IMR-90 (cell line): ENCODE results near the gene STX7. TPM values are rescaled to one million over a fixed set of nuclear protein-coding genes. Genes with fewer than 3 reads are reported as not detected.

Experiments
- ATAC-seq: fragments of 200-7000 bp; cut with Tn5 transposase; 2 replicates; pipeline ENCODE4 v1.9.1; 2020; ENCODE audit warnings: low read depth, mild to moderate bottlenecking, moderate library complexity
- BruUV-seq: library from RNA; stranded (reverse); fragments of 400-500 nt; replicated peaks from 2 replicates; lab custom pipeline; 2021; lab: Mats Ljungman, UMichigan
- CTCF ChIA-PET: fragments of 300-600 bp; formaldehyde crosslinking; extraction: SDS; loops from one replicate; lab custom pipeline; 2021; ENCODE audit warnings: antibody characterized with exemption; lab: Yijun Ruan, JAX
- POLR2A ChIA-PET: fragments of 300-600 bp; sonication (Branson Sonifier 250); formaldehyde crosslinking; loops from one replicate; lab custom pipeline; 2022; ENCODE audit warnings: antibody characterized with exemption; ENCODE audit not compliant: unreplicated experiment; lab: Charles Lee
- DNase-seq: peaks from one replicate; pipeline ENCODE4 v3.0.0; 2013
- H2AFZ ChIP-seq: replicated peaks from 2 replicates; pipeline ENCODE3; 2013; ENCODE audit warnings: low read length, mild to moderate bottlenecking; ENCODE audit not compliant: poor library complexity
- H2AK5ac ChIP-seq: 2 replicates; pipeline ENCODE4 v1.6.1; 2013; ENCODE audit warnings: low read depth, low read length, inconsistent platforms
- H2AK9ac ChIP-seq: replicated peaks from 2 replicates; pipeline ENCODE3; 2013; ENCODE audit warnings: mild to moderate bottlenecking, low read depth, low read length, moderate library complexity; ENCODE audit not compliant: poor library complexity
- H2BK120ac ChIP-seq: 2 replicates; pipeline ENCODE4 v1.6.1; 2013; ENCODE audit warnings: low read depth, low read length, inconsistent platforms
- H2BK15ac ChIP-seq: 3 replicates; pipeline ENCODE4 v1.6.1; 2013; ENCODE audit warnings: low read depth, low read length, inconsistent platforms
- H2BK20ac ChIP-seq: 2 replicates; pipeline ENCODE4 v1.6.1; 2013; ENCODE audit warnings: low read depth, mild to moderate bottlenecking, inconsistent platforms, low read length, moderate library complexity
- H2BK5ac ChIP-seq: 2 replicates; pipeline ENCODE4 v1.6.1; 2013; ENCODE audit warnings: mild to moderate bottlenecking, low read depth, low read length, inconsistent platforms; ENCODE audit not compliant: poor library complexity, severe bottlenecking
- H3K14ac ChIP-seq: replicated peaks from 2 replicates; pipeline ENCODE4 v1.6.1; 2013; ENCODE audit warnings: low read depth, low read length, inconsistent platforms
- H3K18ac ChIP-seq: 2 replicates; pipeline ENCODE4 v1.6.1; 2013; ENCODE audit warnings: low read depth, low read length, control low read depth
- H3K23ac ChIP-seq: 2 replicates; pipeline ENCODE4 v1.6.1; 2013; ENCODE audit warnings: low read depth, low read length, inconsistent platforms
- H3K27ac ChIP-seq: 2 replicates; pipeline ENCODE4 v1.5.1; 2013; ENCODE audit warnings: mild to moderate bottlenecking, control low read depth, low read length; ENCODE audit not compliant: insufficient read depth
- H3K27me3 ChIP-seq: 2 replicates; pipeline ENCODE4 v1.6.1; 2013; ENCODE audit warnings: low read length; ENCODE audit not compliant: control insufficient read depth, insufficient read depth
- H3K36me3 ChIP-seq: 2 replicates; pipeline ENCODE4 v1.6.1; 2013; ENCODE audit warnings: low read length, mixed read lengths; ENCODE audit not compliant: control insufficient read depth, insufficient read depth
- H3K4ac ChIP-seq: 2 replicates; pipeline ENCODE4 v1.6.1; 2013; ENCODE audit warnings: low read depth, low read length, inconsistent platforms
- H3K4me1 ChIP-seq: 2 replicates; pipeline ENCODE4 v1.6.1; 2013; ENCODE audit warnings: low read length, mixed read lengths; ENCODE audit not compliant: control insufficient read depth, insufficient read depth
- H3K4me2 ChIP-seq: 2 replicates; pipeline ENCODE4 v1.6.1; 2013; ENCODE audit warnings: low read depth, mild to moderate bottlenecking, control low read depth, low read length, moderate library complexity
- H3K4me3 ChIP-seq: 2 replicates; pipeline ENCODE4 v1.5.1; 2013; ENCODE audit warnings: low read depth, mild to moderate bottlenecking, control low read depth, low read length, moderate library complexity; ENCODE audit not compliant: insufficient read depth
- H3K56ac ChIP-seq: 2 replicates; pipeline ENCODE4 v1.6.1; 2013; ENCODE audit warnings: low read length, inconsistent platforms; ENCODE audit not compliant: insufficient read depth; ENCODE audit errors: extremely low read depth
- H3K79me1 ChIP-seq, 2 experiments: 2 replicates each; pipeline ENCODE4 v1.6.1; 2013; ENCODE audit warnings: low read length in 2 of 2, inconsistent platforms in 1 of 2, low read depth in 1 of 2
- H3K9ac ChIP-seq: 2 replicates; pipeline ENCODE4 v1.6.1; 2013; ENCODE audit warnings: low read depth, low read length, control low read depth
- H3K9me1 ChIP-seq: 2 replicates; pipeline ENCODE4 v1.6.1; 2013; ENCODE audit warnings: low read length, inconsistent platforms; ENCODE audit not compliant: insufficient read depth
- H3K9me3 ChIP-seq: 2 replicates; pipeline ENCODE4 v1.6.1; 2013; ENCODE audit warnings: low read length; ENCODE audit not compliant: control insufficient read depth, insufficient read depth
- H4K20me1 ChIP-seq: 2 replicates; pipeline ENCODE4 v1.6.1; 2013; ENCODE audit warnings: low read length, inconsistent platforms; ENCODE audit not compliant: insufficient read depth
- H4K5ac ChIP-seq: 2 replicates; pipeline ENCODE4 v1.6.1; 2013; ENCODE audit warnings: mild to moderate bottlenecking, low read depth, low read length, control low read depth
- H4K8ac ChIP-seq, 2 experiments: 2 replicates each; pipeline ENCODE4 v1.6.1; 2013; ENCODE audit warnings: low read depth in 2 of 2, low read length in 2 of 2, control low read depth in 1 of 2, inconsistent platforms in 1 of 2
- H4K91ac ChIP-seq: 2 replicates; pipeline ENCODE4 v1.6.1; 2013; ENCODE audit warnings: low read depth, low read length, inconsistent platforms; ENCODE audit not compliant: insufficient read depth
- BHLHE40 ChIP-seq: fragments of 150-350 bp; IDR thresholded peaks from 2 replicates; pipeline ENCODE4 v1.6.1; 2016; ENCODE audit warnings: mild to moderate bottlenecking, low read depth, low read length
- FOS ChIP-seq: fragments of 150-350 bp; IDR thresholded peaks from 2 replicates; pipeline ENCODE4 v1.6.1; 2016; ENCODE audit warnings: low read depth, low read length
- MAFK ChIP-seq: IDR thresholded peaks from 2 replicates; pipeline ENCODE4 v1.6.1; 2012; ENCODE audit warnings: low read depth, low read length, improper control_type of control experiment
- POLR2A ChIP-seq: IDR thresholded peaks from 2 replicates; pipeline ENCODE4 v1.6.1; 2012; ENCODE audit warnings: mild to moderate bottlenecking, low read depth, low read length
- RCOR1 ChIP-seq: IDR thresholded peaks from 2 replicates; pipeline ENCODE4 v1.6.1; 2012; ENCODE audit warnings: mild to moderate bottlenecking, low read length, improper control_type of control experiment; ENCODE audit not compliant: insufficient replicate concordance
- RFX5 ChIP-seq: IDR thresholded peaks from 2 replicates; pipeline ENCODE4 v1.8.0; 2012; ENCODE audit warnings: low read depth, mild to moderate bottlenecking, low read length, moderate library complexity
- WGBS, 2 experiments: methylation state at CpG; one replicate each; pipeline versions ENCODE4 v1.1.5 to v1.1.7; 2013; ENCODE audit warnings: missing lambda C conversion rate in 2 of 2; ENCODE audit not compliant: insufficient read length in 1 of 2; ENCODE audit errors: extremely low coverage in 2 of 2; 5-methylcytosine and 5-hydroxymethylcytosine counted together
- dilution Hi-C: fragments of 300-500 bp; cut with HindIII; formaldehyde crosslinking; loops from one replicate; pipeline ENCODE4 v1.14.3; 2018; ENCODE audit warnings: low sequenced_read_pairs; ENCODE audit not compliant: unreplicated experiment
- in situ Hi-C: fragments of 300-500 bp; cut with MboI; formaldehyde crosslinking; loops from 3 replicates; pipeline ENCODE4 v1.14.3; 2019; ENCODE audit warnings: low sequenced_read_pairs, inconsistent platforms, mixed read lengths
- intact Hi-C: fragments of 100-400 bp; cut with micrococcal nuclease; formaldehyde crosslinking; loops from 2 replicates; pipeline ENCODE4 v1.10.0; 2022
- polyA plus RNA-seq, 3 experiments: library from polyadenylated mRNA; depleted of rRNA; stranded (reverse); fragments of >200 nt; gene quantifications; 2 replicates each; pipeline ENCODE4 v1.2.3, GENCODE V29; 2012; ENCODE audit warnings: low replicate concordance in 1 of 3
- total RNA-seq: library from RNA; depleted of rRNA; stranded (reverse); fragments of >200 nt; gene quantifications from 2 replicates; pipeline ENCODE4 v1.2.3, GENCODE V29; 2012
- TF ChIP-seq, protein P1 (sequence below): fragments of 150-350 bp; IDR thresholded peaks from 2 replicates; pipeline ENCODE4 v1.6.1; 2017; ENCODE audit warnings: mild to moderate bottlenecking, antibody characterized with exemption, low read length, low read depth
- TF ChIP-seq, protein P2 (sequence below): conservative IDR thresholded peaks from 2 replicates; pipeline ENCODE4 v1.5.1; 2012; ENCODE audit warnings: mild to moderate bottlenecking, low read depth, low read length, improper control_type of control experiment

Gene STX7
- total and polyA plus RNA-seq, 2 of the 4 experiments (the other 2 are of a cell fraction): 16.5 to 35.1 TPM

DNA sequence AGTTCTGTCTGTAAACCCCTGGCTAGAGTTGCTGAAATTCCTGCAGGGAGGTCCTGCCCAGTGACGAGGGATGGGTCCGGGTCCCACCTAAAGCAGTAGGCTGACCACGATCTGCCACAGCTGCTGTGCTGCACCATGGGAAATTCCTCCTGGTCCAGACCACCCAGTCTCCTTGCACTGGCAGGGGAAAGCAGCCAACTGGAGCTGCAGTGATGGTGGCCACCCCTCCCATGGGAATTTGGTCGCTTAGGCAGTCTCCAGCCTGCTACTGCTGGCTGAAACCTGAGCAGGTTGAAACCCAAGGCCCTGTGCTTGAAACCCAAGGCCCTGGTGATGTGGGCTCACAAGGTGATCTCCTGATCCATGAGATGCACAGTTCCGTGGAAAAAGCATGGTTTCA lies 87.7 kb downstream of the STX7 start:
- no peak overlapping the region for H3K27ac ChIP-seq
- no peaks in the 10 kb centered on the region for H3K9me1 ChIP-seq
- in situ Hi-C loops (no loop called here), intact Hi-C loops (no loop called here), dilution Hi-C loops (no loop called here)
- H2AK9ac ChIP-seq: no peak overlapping the region
- no peaks in the 10 kb centered on the region for H3K9me3 ChIP-seq
- no peak overlapping the region for H3K18ac ChIP-seq
- BruUV-seq: no TSS peak
- H4K5ac ChIP-seq: no peak overlapping the region
- no peak overlapping the region for H3K23ac ChIP-seq
- no peak overlapping the region for H3K4me2 ChIP-seq
- H3K4me1 ChIP-seq: no peaks in the 10 kb centered on the region
- no peaks in the 10 kb centered on the region for H4K20me1 ChIP-seq
- H3K14ac ChIP-seq: no peak overlapping the region
- no peak overlapping the region for H2BK5ac ChIP-seq
- H3K4me3 ChIP-seq: no peak overlapping the region
- H2BK20ac ChIP-seq: no peak overlapping the region
- H2BK15ac ChIP-seq: no peak overlapping the region
- ATAC-seq (no peak), DNase-seq (no peak)
- no peak overlapping the region for H2BK120ac ChIP-seq
- TF ChIP-seq, protein P1, sequence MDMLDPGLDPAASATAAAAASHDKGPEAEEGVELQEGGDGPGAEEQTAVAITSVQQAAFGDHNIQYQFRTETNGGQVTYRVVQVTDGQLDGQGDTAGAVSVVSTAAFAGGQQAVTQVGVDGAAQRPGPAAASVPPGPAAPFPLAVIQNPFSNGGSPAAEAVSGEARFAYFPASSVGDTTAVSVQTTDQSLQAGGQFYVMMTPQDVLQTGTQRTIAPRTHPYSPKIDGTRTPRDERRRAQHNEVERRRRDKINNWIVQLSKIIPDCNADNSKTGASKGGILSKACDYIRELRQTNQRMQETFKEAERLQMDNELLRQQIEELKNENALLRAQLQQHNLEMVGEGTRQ: no peak
- TF ChIP-seq POLR2A: no peak
- no peak for TF ChIP-seq RCOR1
- TF ChIP-seq BHLHE40: no peak
- TF ChIP-seq FOS: no peak
- no peak for TF ChIP-seq RFX5
- TF ChIP-seq MAFK: no peak
- TF ChIP-seq, protein P2, sequence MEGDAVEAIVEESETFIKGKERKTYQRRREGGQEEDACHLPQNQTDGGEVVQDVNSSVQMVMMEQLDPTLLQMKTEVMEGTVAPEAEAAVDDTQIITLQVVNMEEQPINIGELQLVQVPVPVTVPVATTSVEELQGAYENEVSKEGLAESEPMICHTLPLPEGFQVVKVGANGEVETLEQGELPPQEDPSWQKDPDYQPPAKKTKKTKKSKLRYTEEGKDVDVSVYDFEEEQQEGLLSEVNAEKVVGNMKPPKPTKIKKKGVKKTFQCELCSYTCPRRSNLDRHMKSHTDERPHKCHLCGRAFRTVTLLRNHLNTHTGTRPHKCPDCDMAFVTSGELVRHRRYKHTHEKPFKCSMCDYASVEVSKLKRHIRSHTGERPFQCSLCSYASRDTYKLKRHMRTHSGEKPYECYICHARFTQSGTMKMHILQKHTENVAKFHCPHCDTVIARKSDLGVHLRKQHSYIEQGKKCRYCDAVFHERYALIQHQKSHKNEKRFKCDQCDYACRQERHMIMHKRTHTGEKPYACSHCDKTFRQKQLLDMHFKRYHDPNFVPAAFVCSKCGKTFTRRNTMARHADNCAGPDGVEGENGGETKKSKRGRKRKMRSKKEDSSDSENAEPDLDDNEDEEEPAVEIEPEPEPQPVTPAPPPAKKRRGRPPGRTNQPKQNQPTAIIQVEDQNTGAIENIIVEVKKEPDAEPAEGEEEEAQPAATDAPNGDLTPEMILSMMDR: no peak
- no peak overlapping the region for H4K91ac ChIP-seq
- 43% methylated on average over 4 of the region's 5 CpGs; no CpG with 5 or more reads in 1 of the 2 experiments for WGBS, 2 experiments
- ChIA-PET CTCF (no interaction called here), POLR2A (no interaction called here)
- no peaks in the 10 kb centered on the region for H3K79me1 ChIP-seq
- no peak overlapping the region for H3K9ac ChIP-seq
- H2AK5ac ChIP-seq: no peak overlapping the region
- no peak overlapping the region for H4K8ac ChIP-seq
- H3K4ac ChIP-seq: no peak overlapping the region
- no peaks in the 10 kb centered on the region for H3K27me3 ChIP-seq
- H2AFZ ChIP-seq: no peak overlapping the region
- H3K56ac ChIP-seq: no peak overlapping the region
- no peaks in the 10 kb centered on the region for H3K36me3 ChIP-seq
